ENCODE results near the gene PSMB11. TPM values are rescaled to one million over a fixed set of nuclear protein-coding genes. Genes with fewer than 3 reads are reported as not detected.

Gene PSMB11
- total and polyA plus RNA-seq, 10 of the 15 experiments (the other 5 are each of a cell fraction or from before 2014, with no cell fraction given): not detected

GRCh38 chr14:23040100-23040499 is 1.9 kb upstream of the PSMB11 start (continued):
- TF ChIP-seq ZBTB40 (IDR thresholded peaks at IDR 0.05; ENCODE audit: borderline replicate concordance) (no peak), NR2F1 (conservative IDR thresholded peaks at IDR 0.05) (no peak), YY1 (IDR thresholded peaks at IDR 0.05; ENCODE audit: low read depth, low read length) (no peak)

- ATAC-seq (no peak), FAIRE-seq (no peak), DNase-seq (ENCODE audit: low read depth, low spot score) (no peak)
- ChIA-PET CTCF (interaction anchor here (0.5 to 3.2 kb wide), 3 partner anchors 18 to 55 kb away, joined by 4 to 14 read pairs (median 9); no protein-coding TSS in a partner anchor), POLR2A (no interaction called here), RAD21 (ENCODE audit: unreplicated experiment) (no interaction called here), SMC1A (ENCODE audit: uncharacterized antibody, unreplicated experiment) (interaction anchor here (2.0 to 2.4 kb wide), 2 partner anchors 46 to 55 kb away, joined by 5 to 6 read pairs; no protein-coding TSS in a partner anchor)
- BruUV-seq (replicated peaks): no TSS peak
- in situ Hi-C loops (cut with MboI) (no loop called here), intact Hi-C loops (cut with micrococcal nuclease; ENCODE audit: unreplicated experiment) (no loop called here)
- H3K36me3 ChIP-seq (ENCODE audit: control insufficient read depth in 2 of 2, insufficient read depth in 2 of 2, low read length in 1 of 2): no peaks in the 10 kb centered on the region
- H3K79me2 ChIP-seq (ENCODE audit: control insufficient read depth, insufficient read depth, low read length): no peaks in the 10 kb centered on the region
- H3K27ac ChIP-seq (ENCODE audit: control insufficient read depth, insufficient read depth): no peak overlapping the region
- no peaks in the 10 kb centered on the region for H3K9me3 ChIP-seq (replicated peaks; ENCODE audit: control insufficient read depth, insufficient read depth, low read length)
- H4K20me1 ChIP-seq (ENCODE audit: control insufficient read depth, insufficient read depth): no peaks in the 10 kb centered on the region
- H3K9ac ChIP-seq (ENCODE audit: control insufficient read depth, insufficient read depth, low read length): no peak overlapping the region
- H3K27me3 ChIP-seq (replicated peaks in 1 of 2; ENCODE audit: control insufficient read depth in 2 of 2, insufficient read depth in 2 of 2, low read length in 1 of 2): no peaks in the 10 kb centered on the region; a peak in 2 of 4 replicates
- H2AFZ ChIP-seq (ENCODE audit: control insufficient read depth, low read depth, low read length): no peak overlapping the region
- no peaks in the 10 kb centered on the region for H3K4me1 ChIP-seq (ENCODE audit: control insufficient read depth, insufficient read depth, low read length)
- H3K4me2 ChIP-seq (ENCODE audit: control insufficient read depth, insufficient read depth): no peak overlapping the region
- 34% methylated on average over 7 of the region's 8 CpGs for WGBS (ENCODE audit: insufficient coverage, insufficient replicate concordance, low lambda C conversion rate, missing lambda C conversion rate)
- H3K4me3 ChIP-seq: no peak overlapping the region
- TF ChIP-seq SKIL (IDR thresholded peaks at IDR 0.05; ENCODE audit: low read depth, poor library complexity, severe bottlenecking) (no peak), CTCF (IDR thresholded peaks at IDR 0.05 in 2 of 3, conservative IDR thresholded peaks at IDR 0.05 in 1 of 3; ENCODE audit: control insufficient read depth in 2 of 3, extremely low read depth in 1 of 3, insufficient read depth in 1 of 3, low read depth in 3 of 3, low read length in 3 of 3) (no peak), KAT2A (conservative IDR thresholded peaks at IDR 0.05; ENCODE audit: control insufficient read depth, low read depth, low read length) (no peak), ZNF24 (IDR thresholded peaks at IDR 0.05) (no peak), ZBTB11 (CRISPR knock-in tag; IDR thresholded peaks at IDR 0.05) (no peak), ETV6 (conservative IDR thresholded peaks at IDR 0.05 in 1 of 2, IDR thresholded peaks at IDR 0.05 in 1 of 2; ENCODE audit: borderline replicate concordance in 1 of 2, low read depth in 1 of 2) (no peak), PAX8 (IDR thresholded peaks at IDR 0.05) (no peak)
Observed at GRCh38 chr14:23041729-23042128, 283 bp upstream of the PSMB11 start.
